NCI-H2029 (cell line): ENCODE measurements around the gene BLM.

Source experiments
- DNase-seq: peaks from one replicate; lab custom pipeline; 2025; lab: John Stamatoyannopoulos, UW

BLM gene

GRCh38 chr15:90691982-90692773 lies 25.0 kb upstream of the BLM start:
- DNase-seq, result no peak

- DNase-seq, result no peak
These were observed 22.2 kb upstream of the BLM start for GRCh38 chr15:90694987-90695386.

GRCh38 chr15:90697175-90697574 lies 20.0 kb upstream of the BLM start:
- no peak for DNase-seq

GRCh38 chr15:90698629-90699028 lies 18.5 kb upstream of the BLM start:
- DNase-seq, result no peak

- no peak for DNase-seq
These were observed 16.1 kb upstream of the BLM start for GRCh38 chr15:90701048-90701447.

- no peak for DNase-seq
These were observed 15.1 kb upstream of the BLM start for GRCh38 chr15:90701880-90702630.

- DNase-seq, result no peak
These were observed 13.7 kb upstream of the BLM start for GRCh38 chr15:90703455-90703854.

- no peak for DNase-seq
These were observed 11.9 kb upstream of the BLM start for GRCh38 chr15:90705212-90705611.

- DNase-seq, result no peak
These were observed 10.5 kb upstream of the BLM start for GRCh38 chr15:90706394-90707327.

GRCh38 chr15:90707489-90707888 lies 9.7 kb upstream of the BLM start:
- no peak for DNase-seq

GRCh38 chr15:90708516-90708915 lies 8.6 kb upstream of the BLM start:
- no peak for DNase-seq

- no peak for DNase-seq
These were observed 7.9 kb upstream of the BLM start for GRCh38 chr15:90709278-90709677.

- DNase-seq, result no peak
These were observed 6.6 kb upstream of the BLM start for GRCh38 chr15:90710436-90711027.

GRCh38 chr15:90711418-90711824 lies 5.7 kb upstream of the BLM start:
- no peak for DNase-seq

GRCh38 chr15:90711842-90712241 lies 5.3 kb upstream of the BLM start:
- no peak for DNase-seq

GRCh38 chr15:90713081-90713480 lies 4.1 kb upstream of the BLM start:
- no peak for DNase-seq

GRCh38 chr15:90716317-90716975 lies 700 bp upstream of the BLM start:
- no peak for DNase-seq

GRCh38 chr15:90718232-90718631 lies 1.1 kb downstream of the BLM start:
- no peak for DNase-seq

- DNase-seq, result no peak
These were observed 3.0 kb downstream of the BLM start for GRCh38 chr15:90720131-90720530.

GRCh38 chr15:90729261-90729660 lies 12.1 kb downstream of the BLM start:
- no peak for DNase-seq

GRCh38 chr15:90730290-90730689 lies 13.1 kb downstream of the BLM start:
- no peak for DNase-seq
